Esophagus muscularis mucosa (tissue), 4 donors: ENCODE data around the gene KIRREL3. TPM values are rescaled to one million over a fixed set of nuclear protein-coding genes. Genes with fewer than 3 reads are reported as not detected.

Experiments
- DNase-seq: peaks from one replicate; pipeline ENCODE4 v3.0.0-alpha.2; 2017; ENCODE audit errors: extremely low spot score
- H3K27ac ChIP-seq, 4 donors: fragments of 200-600 bp; sonication (generic); replicated peaks in 1 of 4; 1 replicate in 3 of 4; 2 replicates in 1 of 4; pipeline ENCODE4 v1.5.1; 2016 to 2019; ENCODE audit warnings: mild to moderate bottlenecking in 1 of 4
- H3K27me3 ChIP-seq, 4 donors: fragments of 200-600 bp; sonication (generic); one replicate each; pipeline versions ENCODE4 v1.5.1 to v1.6.0; 2016 to 2019
- H3K36me3 ChIP-seq, 4 donors: fragments of 200-600 bp; sonication (generic); one replicate each; pipeline ENCODE4 v1.5.1; 2016 to 2019
- H3K4me1 ChIP-seq, 4 donors: fragments of 200-600 bp; sonication (generic); one replicate each; pipeline ENCODE4 v1.5.1; 2016 to 2019
- H3K4me3 ChIP-seq, 4 donors: fragments of 200-600 bp; sonication (generic); 1 replicate in 2 of 4; 2 replicates in 2 of 4; pipeline ENCODE4 v1.5.1; 2016 to 2019; ENCODE audit warnings: mild to moderate bottlenecking in 4 of 4, moderate library complexity in 1 of 4
- H3K9me3 ChIP-seq, 4 donors: fragments of 200-600 bp; sonication (generic); 1 replicate in 3 of 4; 2 replicates in 1 of 4; pipeline ENCODE4 v1.5.1; 2016 to 2019
- EP300 ChIP-seq: sonication (generic); formaldehyde crosslinking; IDR thresholded peaks from one replicate; pipeline ENCODE4 v1.6.1; 2017; ENCODE audit warnings: antibody characterized with exemption
- POLR2A ChIP-seq: fragments of 450-650 bp; IDR thresholded peaks from one replicate; pipeline ENCODE4 v1.6.1; 2017; ENCODE audit warnings: antibody characterized with exemption, moderate library complexity, mild to moderate bottlenecking, low read depth
- POLR2AphosphoS5 ChIP-seq, 2 donors: sonication (generic); formaldehyde crosslinking; IDR thresholded peaks; one replicate each; pipeline ENCODE4 v1.6.1; 2017; ENCODE audit warnings: antibody characterized with exemption in 2 of 2
- WGBS: methylation state at CpG from one replicate; pipeline ENCODE4 v1.1.5; 2018; 5-methylcytosine and 5-hydroxymethylcytosine counted together
- intact Hi-C: fragments of 100-400 bp; cut with DNase I; formaldehyde crosslinking; loops from one replicate; pipeline ENCODE4 v1.15.1; 2023
- total RNA-seq, 4 donors: library from RNA; depleted of rRNA; stranded (reverse); fragments of >200 nt; gene quantifications; one replicate each; pipeline versions ENCODE4 v1.1.0 to v1.2.1, GENCODE V29; 2016
- TF ChIP-seq, protein P1 (sequence below), 3 experiments: fragments of 200-600 bp in 2 of 3; fragments of 450-650 bp in 1 of 3; sonication (generic) in 2 of 3; IDR thresholded peaks; one replicate each; pipeline ENCODE4 v1.5.1; 2017 to 2019; ENCODE audit warnings: antibody characterized with exemption in 3 of 3, mild to moderate bottlenecking in 2 of 3, moderate library complexity in 1 of 3

KIRREL3 gene
- total RNA-seq, 4 donors from 2014 or later = 1.7 to 6.5 (median 3.1) TPM

DNA sequence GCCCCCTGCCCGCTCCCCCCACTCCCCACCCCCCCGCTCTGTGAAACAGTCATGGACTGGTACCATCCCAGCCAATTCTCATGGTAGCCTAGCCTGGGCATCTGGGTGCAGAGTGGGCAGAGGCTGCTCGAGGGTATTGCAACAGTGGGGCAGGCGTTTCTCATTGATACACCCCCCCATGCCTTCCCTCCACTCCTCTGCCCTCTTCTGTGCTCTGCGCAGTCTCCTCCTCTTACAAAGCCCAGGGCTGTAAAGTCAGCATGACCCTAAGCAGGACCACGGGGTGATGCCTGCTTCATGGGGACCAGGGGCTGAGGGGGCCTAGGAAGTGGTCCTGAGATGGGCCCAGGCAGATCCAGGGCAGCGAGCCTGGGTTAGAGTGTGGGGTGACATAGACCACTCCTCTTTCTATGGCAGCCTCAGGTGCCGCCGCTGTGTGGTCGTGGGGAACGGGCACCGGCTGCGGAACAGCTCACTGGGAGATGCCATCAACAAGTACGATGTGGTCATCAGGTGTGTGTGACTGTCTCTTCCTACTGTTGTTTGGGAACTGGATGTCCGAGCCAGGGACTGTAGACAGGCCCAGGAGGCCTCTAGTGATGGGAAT, 592.8 kb downstream of the KIRREL3 start:
- no peak overlapping the region for H3K4me3 ChIP-seq
- H3K27ac ChIP-seq = peak overlapping the region in 1 of 4 donors; percentile 3
- 93% methylated on average over 3 of the region's 15 CpGs for WGBS
- H3K4me1 ChIP-seq = peaks cover 29 to 37% (median 31%) of the 10 kb centered on the region in 4 donors
- H3K9me3 ChIP-seq = no peaks in the 10 kb centered on the region
- no peaks in the 10 kb centered on the region for H3K27me3 ChIP-seq
- H3K36me3 ChIP-seq = peaks cover 0 to 47% (median 32%) of the 10 kb centered on the region in 4 donors
- TF ChIP-seq EP300 (no peak), POLR2AphosphoS5 (IDR thresholded peaks at IDR 0.05) (no peak), POLR2A (no peak)
- TF ChIP-seq, protein P1, sequence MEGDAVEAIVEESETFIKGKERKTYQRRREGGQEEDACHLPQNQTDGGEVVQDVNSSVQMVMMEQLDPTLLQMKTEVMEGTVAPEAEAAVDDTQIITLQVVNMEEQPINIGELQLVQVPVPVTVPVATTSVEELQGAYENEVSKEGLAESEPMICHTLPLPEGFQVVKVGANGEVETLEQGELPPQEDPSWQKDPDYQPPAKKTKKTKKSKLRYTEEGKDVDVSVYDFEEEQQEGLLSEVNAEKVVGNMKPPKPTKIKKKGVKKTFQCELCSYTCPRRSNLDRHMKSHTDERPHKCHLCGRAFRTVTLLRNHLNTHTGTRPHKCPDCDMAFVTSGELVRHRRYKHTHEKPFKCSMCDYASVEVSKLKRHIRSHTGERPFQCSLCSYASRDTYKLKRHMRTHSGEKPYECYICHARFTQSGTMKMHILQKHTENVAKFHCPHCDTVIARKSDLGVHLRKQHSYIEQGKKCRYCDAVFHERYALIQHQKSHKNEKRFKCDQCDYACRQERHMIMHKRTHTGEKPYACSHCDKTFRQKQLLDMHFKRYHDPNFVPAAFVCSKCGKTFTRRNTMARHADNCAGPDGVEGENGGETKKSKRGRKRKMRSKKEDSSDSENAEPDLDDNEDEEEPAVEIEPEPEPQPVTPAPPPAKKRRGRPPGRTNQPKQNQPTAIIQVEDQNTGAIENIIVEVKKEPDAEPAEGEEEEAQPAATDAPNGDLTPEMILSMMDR (IDR thresholded peaks at IDR 0.05) = no peak
- intact Hi-C loops = no loop called here
- no peak for DNase-seq

DNA sequence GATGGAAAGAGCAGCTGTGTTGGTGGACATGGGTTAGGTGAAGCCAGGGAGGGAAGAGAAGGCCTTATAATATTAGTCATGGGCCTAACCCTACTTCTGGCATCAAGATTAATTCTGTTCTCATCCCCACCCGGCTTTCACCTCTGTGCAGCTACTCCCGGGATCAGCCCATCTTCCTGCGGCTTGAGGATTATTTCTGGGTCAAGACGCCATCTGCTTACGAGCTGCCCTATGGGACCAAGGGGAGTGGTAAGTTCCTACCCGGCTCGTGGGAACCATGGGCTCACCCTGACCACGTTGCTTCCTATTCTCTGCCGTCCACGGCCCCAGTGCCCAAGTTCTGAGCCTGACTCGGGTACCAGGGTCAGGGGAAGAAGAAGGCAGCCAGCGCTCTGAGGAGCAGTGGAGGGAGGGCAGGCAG, 593.5 kb downstream of the KIRREL3 start:
- TF ChIP-seq EP300 = no peak
- no peak for TF ChIP-seq POLR2A
- TF ChIP-seq POLR2AphosphoS5 (IDR thresholded peaks at IDR 0.05) = no peak
- TF ChIP-seq, protein P1 (IDR thresholded peaks at IDR 0.05) = no peak
- Histone ChIP-seq H3K9me3 (no peaks in the 10 kb centered on the region), H3K4me3 (no peak overlapping the region), H3K27me3 (no peaks in the 10 kb centered on the region), H3K36me3 (peaks cover 0 to 41% (median 32%) of the 10 kb centered on the region in 4 donors), H3K27ac (peak overlapping the region in 1 of 4 donors; percentile 3), H3K4me1 (peaks cover 24 to 32% (median 30%) of the 10 kb centered on the region in 4 donors)
- no peak for DNase-seq
- 82% methylated on average over 11 of the region's 12 CpGs for WGBS
- intact Hi-C loops = no loop called here

DNA sequence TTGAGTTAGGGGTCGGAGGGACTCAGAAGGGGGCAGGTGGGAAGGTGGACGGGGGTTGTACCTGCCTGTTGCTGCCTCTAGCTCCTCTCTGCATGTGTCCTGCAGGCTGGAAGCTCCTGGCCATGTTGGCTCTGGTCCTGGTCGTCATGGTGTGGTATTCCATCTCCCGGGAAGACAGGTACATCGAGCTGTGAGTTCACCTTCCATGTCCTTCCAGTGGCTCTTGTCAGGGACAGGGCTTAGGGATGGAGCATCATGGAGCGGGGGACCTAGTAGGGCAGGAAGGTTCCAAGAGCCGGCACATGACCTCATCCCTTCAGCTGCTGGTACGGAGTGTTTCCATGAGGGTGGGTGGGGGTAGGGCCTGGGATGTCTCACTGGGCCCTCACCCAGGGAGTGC, 594.2 kb downstream of the KIRREL3 start:
- TF ChIP-seq POLR2A (no peak), POLR2AphosphoS5 (IDR thresholded peaks at IDR 0.05) (no peak), EP300 (no peak)
- TF ChIP-seq, protein P1 (IDR thresholded peaks at IDR 0.05) = no peak
- H3K36me3 ChIP-seq = peaks cover 0 to 34% (median 32%) of the 10 kb centered on the region in 4 donors
- WGBS = 95% methylated on average over 7 of the region's 8 CpGs
- H3K27ac ChIP-seq = peak overlapping the region in 1 of 4 donors; percentile 10
- H3K4me1 ChIP-seq = peaks cover 17 to 29% (median 24%) of the 10 kb centered on the region in 4 donors
- DNase-seq = no peak
- H3K9me3 ChIP-seq = no peaks in the 10 kb centered on the region
- no peak overlapping the region for H3K4me3 ChIP-seq
- intact Hi-C loops = no loop called here
- no peaks in the 10 kb centered on the region for H3K27me3 ChIP-seq

DNA sequence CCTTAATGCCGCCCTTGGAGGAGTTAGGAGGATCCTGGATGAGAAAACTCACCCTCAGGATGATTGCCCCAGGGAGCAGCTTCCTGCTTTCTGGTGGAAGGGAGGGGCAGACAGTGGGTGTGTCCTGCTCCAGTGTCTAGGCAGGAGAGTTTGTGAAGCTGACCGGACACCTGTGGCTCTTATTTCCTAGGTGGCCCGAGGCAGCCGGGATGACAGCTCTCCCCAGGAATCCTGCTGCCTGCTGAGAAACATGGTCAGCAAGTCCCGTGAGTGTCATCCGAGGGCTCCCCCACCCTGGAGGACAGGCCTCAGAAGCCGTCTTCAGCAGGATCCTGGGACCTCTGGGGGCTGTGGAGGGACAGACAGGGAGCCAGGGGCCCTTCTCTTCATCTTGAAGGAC, 594.7 kb downstream of the KIRREL3 start:
- Histone ChIP-seq H3K9me3 (no peaks in the 10 kb centered on the region), H3K4me3 (no peak overlapping the region), H3K36me3 (peaks cover 0 to 34% (median 31%) of the 10 kb centered on the region in 4 donors), H3K27ac (peak overlapping the region in 1 of 4 donors; percentile 10), H3K4me1 (peaks cover 12 to 24% (median 19%) of the 10 kb centered on the region in 4 donors), H3K27me3 (no peaks in the 10 kb centered on the region)
- 94% methylated on average over 7 of the region's 7 CpGs for WGBS
- no peak for TF ChIP-seq POLR2A
- TF ChIP-seq, protein P1 (IDR thresholded peaks at IDR 0.05) = no peak
- TF ChIP-seq EP300 = no peak
- no peak for TF ChIP-seq POLR2AphosphoS5 (IDR thresholded peaks at IDR 0.05)
- intact Hi-C loops = no loop called here
- no peak for DNase-seq

DNA sequence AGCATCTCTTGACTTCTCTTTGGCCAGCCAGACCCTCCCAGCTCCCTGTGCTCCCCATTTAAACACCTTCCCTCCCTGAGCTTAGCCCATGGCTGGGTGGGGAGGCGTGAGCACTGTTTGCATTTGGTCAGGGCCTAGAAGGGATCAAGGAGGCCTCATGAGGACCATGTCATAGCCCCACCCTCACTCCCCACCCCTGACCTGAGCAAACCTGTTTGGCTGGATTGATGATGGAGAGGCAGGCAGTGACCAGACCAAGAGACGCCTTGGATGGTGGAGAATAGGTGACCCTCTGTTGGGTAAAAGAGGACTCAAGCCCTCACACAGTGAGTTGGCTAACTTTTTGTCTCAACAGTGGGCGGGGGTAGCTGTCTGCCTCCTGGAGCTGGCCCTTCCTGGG, 595.2 kb downstream of the KIRREL3 start:
- Histone ChIP-seq H3K27ac (peak overlapping the region in 1 of 4 donors; percentile 10), H3K9me3 (no peaks in the 10 kb centered on the region), H3K4me1 (peaks cover 7 to 19% (median 14%) of the 10 kb centered on the region in 4 donors), H3K36me3 (peaks cover 0 to 34% (median 31%) of the 10 kb centered on the region in 4 donors), H3K4me3 (no peak overlapping the region), H3K27me3 (no peaks in the 10 kb centered on the region)
- intact Hi-C loops = no loop called here
- DNase-seq = no peak
- 93% methylated on average over 3 of the region's 3 CpGs for WGBS
- TF ChIP-seq POLR2A (no peak), POLR2AphosphoS5 (IDR thresholded peaks at IDR 0.05) (no peak), EP300 (no peak)
- TF ChIP-seq, protein P1 (IDR thresholded peaks at IDR 0.05) = no peak
